HG03575 (cell line): ENCODE results near the gene GRHL3.

Experiments used
- ATAC-seq: cut with Tn5 transposase; IDR thresholded peaks from one replicate; pipeline ENCODE4 v1.9.1; 2021; ENCODE audit not compliant: unreplicated experiment, insufficient number of reproducible peaks, low FRiP score; ENCODE audit errors: extremely low read depth

Gene GRHL3

GRCh38 chr1:24292103-24292502 is 27.1 kb upstream of the GRHL3 start:
- no peak for ATAC-seq

- ATAC-seq: no peak
Observed at GRCh38 chr1:24292887-24293286, 26.3 kb upstream of the GRHL3 start.

GRCh38 chr1:24293392-24294227 is 25.5 kb upstream of the GRHL3 start:
- no peak for ATAC-seq

- no peak for ATAC-seq
Observed at GRCh38 chr1:24294228-24294672, 24.9 kb upstream of the GRHL3 start.

GRCh38 chr1:24294716-24295371 is 24.3 kb upstream of the GRHL3 start:
- no peak for ATAC-seq

- no peak for ATAC-seq
Observed at GRCh38 chr1:24295535-24295934, 23.6 kb upstream of the GRHL3 start.

- no peak for ATAC-seq
Observed at GRCh38 chr1:24297187-24297851, 21.8 kb upstream of the GRHL3 start.

- no peak for ATAC-seq
Observed at GRCh38 chr1:24297852-24298232, 21.3 kb upstream of the GRHL3 start.

GRCh38 chr1:24298606-24299005 is 20.6 kb upstream of the GRHL3 start:
- no peak for ATAC-seq

GRCh38 chr1:24299901-24300300 is 19.3 kb upstream of the GRHL3 start:
- ATAC-seq: no peak

- no peak for ATAC-seq
Observed at GRCh38 chr1:24300971-24301784, 18.0 kb upstream of the GRHL3 start.

GRCh38 chr1:24301785-24302175 is 17.4 kb upstream of the GRHL3 start:
- ATAC-seq: no peak

GRCh38 chr1:24302209-24302611 is 16.9 kb upstream of the GRHL3 start:
- no peak for ATAC-seq

- ATAC-seq: no peak
Observed at GRCh38 chr1:24303600-24303999, 15.6 kb upstream of the GRHL3 start.

- no peak for ATAC-seq
Observed at GRCh38 chr1:24304763-24305162, 14.4 kb upstream of the GRHL3 start.

GRCh38 chr1:24308365-24309015 is 10.7 kb upstream of the GRHL3 start:
- no peak for ATAC-seq

GRCh38 chr1:24309762-24310485 is 9.2 kb upstream of the GRHL3 start:
- no peak for ATAC-seq

- no peak for ATAC-seq
Observed at GRCh38 chr1:24311234-24311633, 7.9 kb upstream of the GRHL3 start.
